Suprapubic skin (tissue), 4 donors: ENCODE measurements around the gene KIAA1671. TPM values are rescaled to one million over a fixed set of nuclear protein-coding genes. Genes with fewer than 3 reads are reported as not detected.

Experiments
- DNase-seq, 2 donors: peaks; one replicate each; pipeline ENCODE4 v3.0.0-alpha.2; 2019; ENCODE audit warnings: low spot score in 2 of 2
- H3K27ac ChIP-seq: fragments of 200-600 bp; sonication (generic); one replicate; pipeline ENCODE4 v1.5.1; 2019
- H3K27me3 ChIP-seq: fragments of 200-600 bp; sonication (generic); one replicate; pipeline ENCODE4 v1.5.1; 2019
- H3K36me3 ChIP-seq: fragments of 200-600 bp; sonication (generic); one replicate; pipeline ENCODE4 v1.5.1; 2019
- H3K4me1 ChIP-seq: fragments of 200-600 bp; sonication (generic); one replicate; pipeline ENCODE4 v1.5.1; 2019
- H3K4me3 ChIP-seq: fragments of 200-600 bp; sonication (generic); one replicate; pipeline ENCODE4 v1.5.1; 2019; ENCODE audit warnings: mild to moderate bottlenecking
- H3K9me3 ChIP-seq: fragments of 200-600 bp; sonication (generic); one replicate; pipeline ENCODE4 v1.5.1; 2019
- CTCF ChIP-seq, 2 donors: fragments of 200-600 bp in 1 of 2; fragments of 450-650 bp in 1 of 2; sonication (generic) in 1 of 2; IDR thresholded peaks; one replicate each; pipeline ENCODE4 v1.5.1; 2016 to 2019; ENCODE audit warnings: antibody characterized with exemption in 2 of 2, mild to moderate bottlenecking in 1 of 2, moderate library complexity in 1 of 2
- EP300 ChIP-seq: sonication (generic); formaldehyde crosslinking; IDR thresholded peaks from one replicate; pipeline ENCODE4 v1.6.1; 2017; ENCODE audit warnings: antibody characterized with exemption
- POLR2A ChIP-seq, 2 donors: fragments of 450-650 bp; IDR thresholded peaks; one replicate each; pipeline ENCODE4 v1.6.1; 2017; ENCODE audit warnings: antibody characterized with exemption in 2 of 2, mild to moderate bottlenecking in 2 of 2, moderate library complexity in 2 of 2
- POLR2AphosphoS5 ChIP-seq, 3 donors: sonication (generic); formaldehyde crosslinking; IDR thresholded peaks; one replicate each; pipeline ENCODE4 v1.6.1; 2017; ENCODE audit warnings: antibody characterized with exemption in 3 of 3
- WGBS: methylation state at CpG from one replicate; pipeline ENCODE4 v1.1.5; 2018; 5-methylcytosine and 5-hydroxymethylcytosine counted together
- total RNA-seq, 4 donors: library from RNA; depleted of rRNA; stranded (reverse); fragments of >200 nt; gene quantifications; one replicate each; pipeline ENCODE4 v1.1.0, GENCODE V29; 2016

The KIAA1671 gene
- total RNA-seq, 4 donors from 2014 or later, result 74.4 to 116 (median 97.0) TPM

- no peak for DNase-seq
- 33% methylated on average over 4 of the region's 4 CpGs for WGBS
- peaks cover 81% of the 10 kb centered on the region for H3K4me1 ChIP-seq
Measured at GRCh38 chr22:25134028-25134427, 181.5 kb downstream of the KIAA1671 start.

DNA sequence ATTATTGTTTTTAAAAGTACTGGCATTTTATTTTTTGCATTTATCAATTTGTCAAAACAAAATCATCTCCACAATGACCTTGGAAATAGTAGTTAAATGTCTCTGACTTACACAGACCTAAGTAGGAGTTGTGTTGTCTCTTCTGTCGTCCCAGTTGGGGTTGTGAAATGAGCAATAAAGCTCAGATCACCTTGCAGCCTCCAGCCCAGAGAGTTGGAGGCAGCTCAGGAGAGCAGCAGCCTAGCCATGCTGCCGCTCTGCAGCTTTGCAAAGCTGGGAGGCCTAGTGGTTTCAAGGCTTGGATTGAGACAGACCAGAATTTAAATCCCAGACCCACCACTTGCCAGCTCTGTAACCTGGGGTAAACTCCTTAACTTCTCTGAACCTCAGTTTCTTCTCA lies 181.9 kb downstream of the KIAA1671 start:
- Histone ChIP-seq H3K36me3 (no peaks in the 10 kb centered on the region), H3K4me3 (no peak overlapping the region), H3K9me3 (no peaks in the 10 kb centered on the region), H3K27ac (peak overlapping the region; percentile 83), H3K4me1 (peaks cover 81% of the 10 kb centered on the region), H3K27me3 (no peaks in the 10 kb centered on the region)
- no peak for DNase-seq
- WGBS, result 51% methylated on average over 2 of the region's 2 CpGs
- no peak for TF ChIP-seq CTCF (IDR thresholded peaks at IDR 0.05)

More at GRCh38 chr22:25134028-25134427, 181.5 kb downstream of the KIAA1671 start:
- no peak overlapping the region for H3K4me3 ChIP-seq
- peak overlapping the region; percentile 83 for H3K27ac ChIP-seq
- H3K27me3 ChIP-seq, result no peaks in the 10 kb centered on the region
- H3K36me3 ChIP-seq, result no peaks in the 10 kb centered on the region
- H3K9me3 ChIP-seq, result no peaks in the 10 kb centered on the region
- TF ChIP-seq POLR2A (IDR thresholded peaks at IDR 0.05), result no peak
- TF ChIP-seq POLR2AphosphoS5 (IDR thresholded peaks at IDR 0.05), result peak in 2 of 3 donors; percentile 42 to 54

- Histone ChIP-seq H3K27me3 (no peaks in the 10 kb centered on the region), H3K4me3 (no peak overlapping the region), H3K27ac (peak overlapping the region; percentile 83), H3K9me3 (no peaks in the 10 kb centered on the region), H3K4me1 (peaks cover 75% of the 10 kb centered on the region), H3K36me3 (no peaks in the 10 kb centered on the region)
- WGBS, result 65% methylated on average over 5 of the region's 5 CpGs
- no peak for DNase-seq
- TF ChIP-seq POLR2A (IDR thresholded peaks at IDR 0.05), result no peak
- no peak for TF ChIP-seq POLR2AphosphoS5 (IDR thresholded peaks at IDR 0.05)
- TF ChIP-seq EP300, result no peak
- TF ChIP-seq CTCF (IDR thresholded peaks at IDR 0.05), result no peak
Measured at GRCh38 chr22:25136953-25137576, 184.5 kb downstream of the KIAA1671 start.

- Histone ChIP-seq H3K4me3 (no peak overlapping the region), H3K36me3 (no peaks in the 10 kb centered on the region), H3K27ac (peak overlapping the region; percentile 83), H3K4me1 (peaks cover 70% of the 10 kb centered on the region), H3K9me3 (no peaks in the 10 kb centered on the region), H3K27me3 (no peaks in the 10 kb centered on the region)
- TF ChIP-seq CTCF (IDR thresholded peaks at IDR 0.05) (no peak), POLR2A (IDR thresholded peaks at IDR 0.05) (no peak), POLR2AphosphoS5 (IDR thresholded peaks at IDR 0.05) (no peak), EP300 (no peak)
- 72% methylated on average over 6 of the region's 6 CpGs for WGBS
- no peak for DNase-seq
Measured at GRCh38 chr22:25137577-25138525, 185.3 kb downstream of the KIAA1671 start.

- no peaks in the 10 kb centered on the region for H3K36me3 ChIP-seq
- WGBS, result 8% methylated on average over 2 of the region's 2 CpGs
- no peak overlapping the region for H3K27ac ChIP-seq
- no peaks in the 10 kb centered on the region for H3K9me3 ChIP-seq
- no peak for TF ChIP-seq POLR2AphosphoS5 (IDR thresholded peaks at IDR 0.05)
- no peak for TF ChIP-seq EP300
- no peak for TF ChIP-seq POLR2A (IDR thresholded peaks at IDR 0.05)
- no peak for TF ChIP-seq CTCF (IDR thresholded peaks at IDR 0.05)
- H3K4me1 ChIP-seq, result peaks cover 65% of the 10 kb centered on the region
- H3K27me3 ChIP-seq, result no peaks in the 10 kb centered on the region
- no peak overlapping the region for H3K4me3 ChIP-seq
- no peak for DNase-seq
Measured at GRCh38 chr22:25139062-25139461, 186.5 kb downstream of the KIAA1671 start.
